Loucy (cell line): ENCODE measurements around the gene PIAS1.
"Not testable (repeated sequence)": the region's sequence is repeated elsewhere in the genome, so short reads cannot be mapped to it uniquely, and the experiment has no call there.

ENCODE experiments used
- H2AFZ ChIP-seq: fragments of 200-600 bp; sonication (generic); 2 replicates; pipeline ENCODE4 v1.6.0; 2016; ENCODE audit warnings: antibody characterized with exemption, mild to moderate bottlenecking, low read length, moderate library complexity
- H3F3A ChIP-seq: fragments of 200-600 bp; 2 replicates; pipeline ENCODE4 v1.6.0; 2016; ENCODE audit warnings: antibody characterized with exemption, low read depth, mild to moderate bottlenecking
- H3K27me3 ChIP-seq: fragments of 200-600 bp; sonication (generic); 2 replicates; pipeline ENCODE4 v1.6.1; 2014; ENCODE audit warnings: low read length, mild to moderate bottlenecking; ENCODE audit not compliant: insufficient read depth, poor library complexity, severe bottlenecking
- H3K36me3 ChIP-seq: fragments of 200-600 bp; sonication (generic); 2 replicates; pipeline ENCODE4 v1.6.1; 2016; ENCODE audit warnings: low read length; ENCODE audit not compliant: insufficient read depth
- H3K4me1 ChIP-seq: fragments of 200-600 bp; sonication (generic); 2 replicates; pipeline ENCODE4 v1.5.1; 2014; ENCODE audit warnings: low read length, mild to moderate bottlenecking; ENCODE audit not compliant: insufficient read depth, poor library complexity, severe bottlenecking
- H3K4me2 ChIP-seq: fragments of 200-600 bp; sonication (generic); 2 replicates; pipeline ENCODE4 v1.6.0; 2014; ENCODE audit warnings: antibody characterized with exemption, low read length, low read depth, mild to moderate bottlenecking; ENCODE audit not compliant: poor library complexity, severe bottlenecking
- H3K4me3 ChIP-seq: fragments of 200-600 bp; sonication (generic); 2 replicates; pipeline ENCODE4 v1.5.1; 2014; ENCODE audit warnings: low read length, mild to moderate bottlenecking, mixed read lengths; ENCODE audit not compliant: poor library complexity, severe bottlenecking
- H3K79me2 ChIP-seq: fragments of 200-600 bp; sonication (generic); 2 replicates; pipeline ENCODE4 v1.6.1; 2014; ENCODE audit warnings: low read length; ENCODE audit not compliant: insufficient read depth
- H3K9ac ChIP-seq: fragments of 200-600 bp; sonication (generic); 2 replicates; pipeline ENCODE4 v1.6.0; 2014; ENCODE audit warnings: mild to moderate bottlenecking, low read depth, low read length, moderate library complexity; ENCODE audit not compliant: poor library complexity, severe bottlenecking
- H3K9me2 ChIP-seq: fragments of 200-600 bp; sonication (generic); replicated peaks from 2 replicates; pipeline ENCODE4 v1.6.1; 2016; ENCODE audit warnings: low read depth, low read length, mixed read lengths
- H3K9me3 ChIP-seq: fragments of 200-600 bp; sonication (generic); 2 replicates; pipeline ENCODE4 v1.6.1; 2014; ENCODE audit warnings: mild to moderate bottlenecking, antibody characterized with exemption, low read length, low read depth; ENCODE audit not compliant: insufficient read depth
- H4K20me1 ChIP-seq: fragments of 200-600 bp; sonication (generic); 2 replicates; pipeline ENCODE4 v1.6.0; 2014; ENCODE audit warnings: antibody characterized with exemption, low read length, mild to moderate bottlenecking; ENCODE audit not compliant: insufficient read depth, poor library complexity, severe bottlenecking
- EZH2phosphoT487 ChIP-seq: fragments of 200-600 bp; IDR thresholded peaks from 2 replicates; pipeline ENCODE4 v1.6.1; 2018; ENCODE audit warnings: antibody characterized with exemption, mild to moderate bottlenecking, moderate library complexity, borderline replicate concordance
- TF ChIP-seq, protein P1 (sequence below): fragments of 200-600 bp; sonication (generic); conservative IDR thresholded peaks from 2 replicates; pipeline ENCODE4 v1.5.1; 2014; ENCODE audit warnings: mild to moderate bottlenecking, antibody characterized with exemption, low read length

The PIAS1 gene

GRCh38 chr15:68166847-68167246 lies 112.7 kb downstream of the PIAS1 start:
- TF ChIP-seq, protein P1, sequence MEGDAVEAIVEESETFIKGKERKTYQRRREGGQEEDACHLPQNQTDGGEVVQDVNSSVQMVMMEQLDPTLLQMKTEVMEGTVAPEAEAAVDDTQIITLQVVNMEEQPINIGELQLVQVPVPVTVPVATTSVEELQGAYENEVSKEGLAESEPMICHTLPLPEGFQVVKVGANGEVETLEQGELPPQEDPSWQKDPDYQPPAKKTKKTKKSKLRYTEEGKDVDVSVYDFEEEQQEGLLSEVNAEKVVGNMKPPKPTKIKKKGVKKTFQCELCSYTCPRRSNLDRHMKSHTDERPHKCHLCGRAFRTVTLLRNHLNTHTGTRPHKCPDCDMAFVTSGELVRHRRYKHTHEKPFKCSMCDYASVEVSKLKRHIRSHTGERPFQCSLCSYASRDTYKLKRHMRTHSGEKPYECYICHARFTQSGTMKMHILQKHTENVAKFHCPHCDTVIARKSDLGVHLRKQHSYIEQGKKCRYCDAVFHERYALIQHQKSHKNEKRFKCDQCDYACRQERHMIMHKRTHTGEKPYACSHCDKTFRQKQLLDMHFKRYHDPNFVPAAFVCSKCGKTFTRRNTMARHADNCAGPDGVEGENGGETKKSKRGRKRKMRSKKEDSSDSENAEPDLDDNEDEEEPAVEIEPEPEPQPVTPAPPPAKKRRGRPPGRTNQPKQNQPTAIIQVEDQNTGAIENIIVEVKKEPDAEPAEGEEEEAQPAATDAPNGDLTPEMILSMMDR = no peak
- no peak for TF ChIP-seq EZH2phosphoT487
- Histone ChIP-seq H3K27me3 (no peaks in the 10 kb centered on the region), H2AFZ (no peak overlapping the region)

GRCh38 chr15:68172037-68172436 lies 117.9 kb downstream of the PIAS1 start:
- H3K79me2 ChIP-seq, H3F3A ChIP-seq: not testable (repeated sequence)
- peaks cover 36% of the 10 kb centered on the region for H3K36me3 ChIP-seq

More at GRCh38 chr15:68166847-68167246, 112.7 kb downstream of the PIAS1 start:
- Histone ChIP-seq H3K9me3 (no peaks in the 10 kb centered on the region), H3K79me2 (no peaks in the 10 kb centered on the region), H3K36me3 (peaks cover 47% of the 10 kb centered on the region), H3K4me1 (no peaks in the 10 kb centered on the region), H3K4me2 (no peak overlapping the region), H3F3A (no peaks in the 10 kb centered on the region), H3K9me2 (no peaks in the 10 kb centered on the region), H3K4me3 (no peak overlapping the region), H4K20me1 (no peaks in the 10 kb centered on the region), H3K9ac (no peak overlapping the region)

GRCh38 chr15:68173119-68173518 lies 119.0 kb downstream of the PIAS1 start:
- Histone ChIP-seq H3K27me3 (no peaks in the 10 kb centered on the region), H2AFZ (no peak overlapping the region), H3K4me1 (no peaks in the 10 kb centered on the region), H3K79me2 (no peaks in the 10 kb centered on the region), H3K4me3 (no peak overlapping the region), H3K36me3 (peaks cover 42% of the 10 kb centered on the region), H3K9me3 (no peaks in the 10 kb centered on the region), H3K9me2 (no peaks in the 10 kb centered on the region), H4K20me1 (no peaks in the 10 kb centered on the region), H3F3A (no peaks in the 10 kb centered on the region), H3K4me2 (no peak overlapping the region), H3K9ac (no peak overlapping the region)
- no peak for TF ChIP-seq EZH2phosphoT487
- TF ChIP-seq, protein P1 = no peak

More at GRCh38 chr15:68172037-68172436, 117.9 kb downstream of the PIAS1 start:
- not testable (repeated sequence) for H3K9me2 ChIP-seq, H4K20me1 ChIP-seq, H3K4me2 ChIP-seq, H3K4me3 ChIP-seq, H3K9ac ChIP-seq, H2AFZ ChIP-seq, H3K9me3 ChIP-seq, H3K4me1 ChIP-seq, H3K27me3 ChIP-seq

DNA sequence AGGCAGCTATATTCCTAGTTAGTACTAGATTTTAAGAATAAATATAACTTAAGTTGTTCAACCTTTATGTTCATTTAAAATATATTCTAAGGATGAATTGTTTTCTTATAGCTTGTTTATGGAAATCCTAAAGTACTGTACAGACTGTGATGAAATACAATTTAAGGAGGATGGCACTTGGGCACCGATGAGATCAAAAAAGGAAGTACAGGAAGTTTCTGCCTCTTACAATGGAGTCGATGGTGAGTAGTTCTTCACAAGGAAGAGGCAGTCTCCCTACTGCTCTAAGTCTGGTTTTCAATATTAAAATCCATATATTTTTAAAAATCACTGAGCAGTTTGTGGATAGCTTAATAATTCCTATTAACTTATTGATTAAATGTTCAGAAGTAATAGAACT lies 121.4 kb downstream of the PIAS1 start:
- no peaks in the 10 kb centered on the region for H3F3A ChIP-seq
- no peaks in the 10 kb centered on the region for H3K9me3 ChIP-seq
- no peaks in the 10 kb centered on the region for H3K27me3 ChIP-seq
- no peaks in the 10 kb centered on the region for H3K79me2 ChIP-seq
- no peak overlapping the region for H3K4me2 ChIP-seq
- H2AFZ ChIP-seq = no peak overlapping the region
- no peaks in the 10 kb centered on the region for H3K9me2 ChIP-seq
- H3K4me1 ChIP-seq = no peaks in the 10 kb centered on the region
- no peak overlapping the region for H3K4me3 ChIP-seq
- H4K20me1 ChIP-seq = no peaks in the 10 kb centered on the region
- no peak overlapping the region for H3K9ac ChIP-seq
- TF ChIP-seq EZH2phosphoT487 = no peak
- TF ChIP-seq, protein P1 = no peak
- peaks cover 43% of the 10 kb centered on the region for H3K36me3 ChIP-seq
